OCI-LY7 (cell line): ENCODE measurements around the gene ZNF750.

Source experiments
- EZH2phosphoT487 ChIP-seq: fragments of 200-600 bp; sonication (generic); IDR thresholded peaks from 2 replicates; pipeline ENCODE4 v1.6.1; 2018; ENCODE audit warnings: low read depth, borderline replicate concordance, mild to moderate bottlenecking, mixed run types, antibody characterized with exemption, low read length, moderate library complexity, mixed read lengths
- TF ChIP-seq, protein P1 (sequence below): fragments of 200-600 bp; sonication (generic); conservative IDR thresholded peaks from 2 replicates; pipeline ENCODE4 v1.5.1; 2014; ENCODE audit warnings: mild to moderate bottlenecking, antibody characterized with exemption, low read length, moderate library complexity, mixed read lengths

DNA sequence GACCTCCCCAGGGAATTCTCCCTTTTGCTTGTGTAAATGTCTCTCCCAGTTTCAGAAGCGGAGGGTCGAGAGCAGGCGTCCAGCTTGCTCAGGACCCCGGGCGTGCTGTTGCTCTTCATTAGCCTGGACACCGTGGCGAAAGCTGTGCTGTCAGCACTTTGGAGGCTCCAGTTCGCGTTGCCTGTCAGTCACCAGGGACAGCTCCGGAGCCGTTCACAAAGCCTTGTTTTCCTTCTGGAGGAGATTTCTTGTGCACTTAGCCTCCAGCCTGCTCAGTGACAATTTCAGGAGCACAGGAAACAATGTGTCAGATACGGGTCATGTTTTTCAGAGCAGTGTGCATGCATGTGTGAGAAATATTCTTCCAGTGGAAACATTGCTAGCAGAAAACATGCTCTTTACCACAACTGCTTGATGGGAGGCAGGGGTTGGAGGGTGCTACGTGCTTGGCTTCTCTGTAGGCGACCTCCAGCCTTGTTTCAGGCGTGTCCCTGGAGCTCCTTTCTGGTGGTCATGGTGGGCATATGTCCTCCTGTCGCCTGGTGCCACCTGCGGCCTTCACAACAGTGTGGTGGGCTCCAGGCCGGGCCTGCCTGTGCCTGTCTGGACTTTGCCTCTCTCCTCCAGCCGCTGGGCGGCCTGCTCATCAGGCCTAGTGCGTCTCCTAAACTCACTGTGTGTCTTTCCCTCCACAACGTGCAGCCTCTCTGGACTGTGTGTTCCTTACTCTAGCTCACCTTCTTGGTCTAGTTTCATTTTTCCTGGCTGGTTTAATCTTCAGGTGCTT, 29.0 kb downstream of the ZNF750 start:
- TF ChIP-seq, protein P1, sequence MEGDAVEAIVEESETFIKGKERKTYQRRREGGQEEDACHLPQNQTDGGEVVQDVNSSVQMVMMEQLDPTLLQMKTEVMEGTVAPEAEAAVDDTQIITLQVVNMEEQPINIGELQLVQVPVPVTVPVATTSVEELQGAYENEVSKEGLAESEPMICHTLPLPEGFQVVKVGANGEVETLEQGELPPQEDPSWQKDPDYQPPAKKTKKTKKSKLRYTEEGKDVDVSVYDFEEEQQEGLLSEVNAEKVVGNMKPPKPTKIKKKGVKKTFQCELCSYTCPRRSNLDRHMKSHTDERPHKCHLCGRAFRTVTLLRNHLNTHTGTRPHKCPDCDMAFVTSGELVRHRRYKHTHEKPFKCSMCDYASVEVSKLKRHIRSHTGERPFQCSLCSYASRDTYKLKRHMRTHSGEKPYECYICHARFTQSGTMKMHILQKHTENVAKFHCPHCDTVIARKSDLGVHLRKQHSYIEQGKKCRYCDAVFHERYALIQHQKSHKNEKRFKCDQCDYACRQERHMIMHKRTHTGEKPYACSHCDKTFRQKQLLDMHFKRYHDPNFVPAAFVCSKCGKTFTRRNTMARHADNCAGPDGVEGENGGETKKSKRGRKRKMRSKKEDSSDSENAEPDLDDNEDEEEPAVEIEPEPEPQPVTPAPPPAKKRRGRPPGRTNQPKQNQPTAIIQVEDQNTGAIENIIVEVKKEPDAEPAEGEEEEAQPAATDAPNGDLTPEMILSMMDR, result no peak
- no peak for TF ChIP-seq EZH2phosphoT487
